NCI-H446 (cell line): Measurements from ENCODE around the gene RFC2.
"Not testable (repeated sequence)": the region's sequence is repeated elsewhere in the genome, so short reads cannot be mapped to it uniquely, and the experiment has no call there.

ENCODE experiments used
- DNase-seq, 2 experiments: peaks; one replicate each; lab custom pipeline; 2025; lab: John Stamatoyannopoulos, UW

Gene RFC2

DNA sequence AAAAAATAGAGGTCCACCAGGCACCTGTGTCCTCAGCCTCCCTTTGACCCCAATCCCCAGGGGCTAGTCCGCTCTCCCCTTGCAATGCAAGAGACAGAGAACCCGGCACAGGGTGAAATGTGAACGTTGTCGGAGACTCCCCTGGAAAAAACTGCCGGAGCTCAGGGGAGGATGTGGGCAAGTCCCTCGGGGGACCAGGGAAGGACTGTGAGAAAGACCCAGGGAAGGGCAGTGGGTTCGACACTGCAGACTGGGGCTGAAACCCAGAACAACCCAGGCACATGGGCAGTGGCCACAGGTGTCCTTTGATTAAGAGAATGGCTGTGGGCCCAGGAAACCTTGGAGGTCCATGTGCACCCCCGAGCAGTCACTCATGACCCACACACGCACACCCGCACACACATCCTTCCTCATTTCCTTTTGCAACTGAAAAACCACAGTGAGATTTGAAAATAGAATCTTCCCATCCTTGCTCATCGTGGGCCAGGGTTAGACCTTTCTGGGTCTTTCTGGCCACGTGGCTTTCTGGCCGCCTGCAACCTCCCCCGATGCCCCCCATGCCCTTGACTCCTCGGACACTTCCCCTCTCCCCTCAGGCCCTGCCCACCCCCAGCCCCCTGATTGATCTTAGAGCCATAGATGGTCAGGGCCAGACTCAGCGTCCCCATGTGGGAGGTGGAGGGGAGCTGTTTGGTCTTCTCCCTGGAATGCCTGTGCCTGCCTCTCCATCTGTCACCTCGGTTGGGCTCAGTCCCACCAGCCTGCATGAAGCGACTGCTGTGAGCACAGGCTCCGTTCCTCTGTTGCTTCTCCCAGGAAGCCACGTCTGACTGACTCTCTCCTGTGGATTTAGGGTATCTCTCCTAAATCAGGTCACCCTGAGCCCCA lies 36.5 kb downstream of the RFC2 start:
- DNase-seq, result no peak

DNA sequence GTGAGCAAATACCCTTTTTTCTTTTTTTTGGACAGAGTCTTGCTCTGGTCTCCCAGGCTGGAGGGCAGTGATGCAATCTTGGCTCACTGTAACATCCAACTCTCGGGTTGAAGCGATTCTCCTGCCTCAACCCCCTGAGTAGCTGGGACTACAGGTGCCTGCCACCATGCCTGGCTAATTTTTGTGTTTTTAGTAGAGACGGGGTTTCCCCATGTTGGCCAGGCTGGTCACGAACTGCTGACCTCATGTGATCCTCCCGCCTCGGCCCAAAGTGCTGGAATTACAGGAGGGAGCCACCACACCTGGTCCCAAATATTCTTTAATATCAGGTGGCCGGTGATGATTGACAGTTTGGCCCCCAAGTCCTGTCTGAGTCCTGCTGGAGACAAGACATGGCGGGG lies 37.8 kb downstream of the RFC2 start:
- no peak for DNase-seq

DNA sequence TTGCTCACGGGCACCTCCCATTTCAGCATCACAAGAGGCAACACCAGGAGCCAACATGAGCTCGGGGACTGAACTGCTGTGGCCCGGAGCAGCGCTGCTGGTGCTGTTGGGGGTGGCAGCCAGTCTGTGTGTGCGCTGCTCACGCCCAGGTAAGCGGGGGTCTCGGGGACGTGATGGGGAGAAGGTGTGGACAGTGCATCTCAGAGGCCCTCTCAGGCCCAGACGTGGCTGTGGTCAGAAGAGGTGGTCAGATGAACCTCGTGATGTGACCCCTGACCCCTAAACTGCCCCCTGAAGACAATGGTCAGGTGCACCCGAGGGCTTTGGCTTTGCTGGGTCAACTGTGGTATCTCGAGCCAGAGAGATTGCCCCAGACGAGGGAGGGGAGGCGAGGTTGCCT lies 38.3 kb downstream of the RFC2 start:
- no peak for DNase-seq

DNA sequence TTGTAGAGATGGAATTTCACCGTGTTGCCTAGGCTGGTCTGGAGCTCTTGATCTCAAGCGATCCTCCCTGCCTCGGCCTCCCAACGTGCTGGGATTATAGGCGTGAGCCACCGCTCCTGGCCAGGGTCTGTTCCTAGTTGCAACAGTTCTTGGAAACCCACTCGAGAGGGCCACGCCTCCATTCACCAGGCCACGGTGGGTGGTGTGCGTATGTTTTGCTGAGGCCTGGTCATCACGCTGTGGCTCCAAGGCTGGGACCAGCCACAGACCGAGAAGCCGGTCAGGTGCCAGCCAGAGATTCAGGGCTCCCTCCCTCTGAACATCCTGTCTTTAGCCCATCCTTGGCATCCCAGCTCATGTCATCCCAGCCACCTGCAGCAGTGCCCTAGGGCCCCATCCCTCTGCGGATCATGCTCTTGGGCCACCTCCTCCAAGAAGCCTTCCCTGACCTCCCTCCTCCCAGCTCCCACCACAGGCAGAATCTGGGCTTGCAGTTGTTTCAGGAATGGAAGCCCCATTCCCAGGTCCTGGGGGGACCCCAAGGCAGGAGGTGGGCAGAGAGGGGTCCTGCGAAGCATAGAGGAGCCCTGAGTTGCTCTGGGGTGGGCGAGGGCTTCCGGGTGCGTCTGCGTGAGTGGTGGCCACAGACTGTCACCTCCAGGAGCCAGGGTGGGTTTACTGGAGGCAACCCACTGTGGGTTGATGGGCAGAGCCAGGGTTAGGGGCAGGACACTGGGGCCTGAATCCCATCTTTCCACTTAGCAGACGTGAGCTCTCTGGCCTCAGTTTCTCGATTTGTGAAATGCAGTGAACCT lies 39.2 kb downstream of the RFC2 start:
- DNase-seq, result no peak

DNA sequence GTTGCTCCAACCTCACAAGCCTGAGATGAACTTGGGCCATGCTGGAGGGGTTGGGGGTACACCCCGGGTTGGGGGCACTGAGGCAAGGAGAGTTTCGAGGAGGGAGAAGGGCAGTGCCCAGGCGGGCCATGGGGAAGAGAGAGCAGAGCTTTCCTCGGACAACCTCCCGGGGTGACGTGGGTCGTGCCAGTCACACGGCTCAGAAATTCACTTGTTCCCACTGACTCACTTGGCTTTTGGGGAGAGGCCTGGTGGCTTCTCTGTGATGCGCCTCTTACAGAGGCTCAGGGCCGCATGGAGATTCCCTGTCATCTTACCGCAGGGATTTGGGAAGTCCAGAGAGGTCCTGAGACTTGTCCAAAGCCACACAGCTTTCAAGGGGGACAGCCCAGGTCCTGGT lies 41.5 kb downstream of the RFC2 start:
- no peak for DNase-seq

DNA sequence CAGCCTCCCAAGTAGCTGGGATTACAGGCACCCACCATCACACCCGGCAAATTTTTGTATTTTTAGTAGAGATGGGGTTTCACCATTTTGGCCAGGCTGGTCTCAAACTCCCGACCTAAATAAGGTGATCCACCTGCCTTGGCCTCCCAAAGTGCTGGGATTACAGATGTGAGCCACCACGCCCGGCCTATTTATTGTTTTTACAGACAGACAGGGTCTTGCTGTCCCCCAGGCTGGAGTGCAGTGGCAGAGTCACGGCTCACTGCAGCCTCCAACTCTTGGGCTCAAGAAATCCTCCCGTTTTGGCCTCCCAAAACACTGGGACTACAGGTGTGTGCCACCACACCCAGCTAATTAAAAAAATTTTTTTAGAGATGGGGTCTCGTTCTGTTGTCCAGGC lies 46.0 kb downstream of the RFC2 start:
- DNase-seq, result not testable (repeated sequence)

DNA sequence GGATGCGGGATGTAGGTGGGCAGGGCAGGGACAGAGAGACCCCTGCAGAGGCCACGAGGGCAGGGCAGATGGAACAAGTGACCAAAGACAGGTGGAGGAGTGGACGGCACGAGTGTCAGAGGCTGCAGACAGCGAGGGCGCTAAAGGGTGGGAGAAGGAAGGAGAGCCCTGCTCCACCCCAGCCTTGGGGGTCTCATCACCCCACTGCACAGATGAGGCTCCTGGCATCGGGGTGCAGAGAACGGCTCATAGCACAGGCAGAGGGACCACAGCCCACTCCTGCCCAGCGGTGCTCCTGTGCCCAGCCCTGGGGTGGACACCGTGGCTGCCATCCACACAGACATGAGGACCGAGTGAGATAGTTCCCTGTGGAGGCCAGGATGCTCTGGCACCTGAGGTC lies 46.6 kb downstream of the RFC2 start:
- DNase-seq, result no peak

DNA sequence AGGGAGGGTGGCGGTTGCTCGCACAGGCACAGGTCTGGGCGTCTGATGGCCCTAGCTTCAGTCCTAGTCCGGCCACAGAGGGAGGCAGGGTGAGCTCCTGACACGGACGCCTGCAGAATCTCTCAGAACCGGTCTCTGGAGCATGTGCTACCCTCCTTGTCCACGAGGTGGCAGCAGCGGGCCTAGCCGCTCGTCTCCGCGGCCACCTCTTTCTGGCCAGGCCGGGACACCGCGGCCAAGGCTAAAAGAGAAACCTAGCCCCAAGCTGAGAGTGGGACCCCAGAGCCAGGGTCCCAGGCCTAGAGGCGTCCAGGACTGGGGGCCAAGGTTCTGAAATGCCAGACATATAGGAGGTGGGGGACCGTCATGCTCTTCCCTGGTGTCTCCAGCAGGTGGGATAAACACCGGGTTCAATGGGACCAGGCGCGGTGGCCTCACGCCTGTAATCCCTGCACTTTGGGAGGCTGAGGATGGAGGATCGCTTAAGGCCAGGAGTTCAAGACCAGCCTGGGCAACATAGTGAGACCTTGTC lies 47.5 kb downstream of the RFC2 start:
- DNase-seq, result peak in 1 of 2 experiments; percentile 37

DNA sequence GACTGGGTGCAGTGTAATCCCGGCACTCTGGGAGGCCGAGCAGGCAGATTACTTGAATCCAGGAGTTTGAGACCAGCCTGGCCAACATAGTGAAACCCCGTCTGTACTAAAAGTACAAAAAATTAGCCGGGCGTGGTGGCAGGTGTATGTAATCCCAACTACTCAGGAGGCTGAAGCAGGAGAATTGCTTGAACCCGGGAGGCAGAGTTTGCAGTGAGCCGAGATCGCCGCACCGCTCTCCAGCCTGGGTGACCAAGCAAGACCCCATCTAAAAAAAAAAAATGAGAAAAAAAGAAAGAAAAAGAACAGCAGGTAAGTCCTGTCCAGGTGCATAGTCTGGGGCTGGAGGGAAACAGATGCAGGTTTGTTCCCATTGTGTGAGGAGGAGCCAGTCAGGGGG lies 48.1 kb downstream of the RFC2 start:
- DNase-seq, result not testable (repeated sequence)

DNA sequence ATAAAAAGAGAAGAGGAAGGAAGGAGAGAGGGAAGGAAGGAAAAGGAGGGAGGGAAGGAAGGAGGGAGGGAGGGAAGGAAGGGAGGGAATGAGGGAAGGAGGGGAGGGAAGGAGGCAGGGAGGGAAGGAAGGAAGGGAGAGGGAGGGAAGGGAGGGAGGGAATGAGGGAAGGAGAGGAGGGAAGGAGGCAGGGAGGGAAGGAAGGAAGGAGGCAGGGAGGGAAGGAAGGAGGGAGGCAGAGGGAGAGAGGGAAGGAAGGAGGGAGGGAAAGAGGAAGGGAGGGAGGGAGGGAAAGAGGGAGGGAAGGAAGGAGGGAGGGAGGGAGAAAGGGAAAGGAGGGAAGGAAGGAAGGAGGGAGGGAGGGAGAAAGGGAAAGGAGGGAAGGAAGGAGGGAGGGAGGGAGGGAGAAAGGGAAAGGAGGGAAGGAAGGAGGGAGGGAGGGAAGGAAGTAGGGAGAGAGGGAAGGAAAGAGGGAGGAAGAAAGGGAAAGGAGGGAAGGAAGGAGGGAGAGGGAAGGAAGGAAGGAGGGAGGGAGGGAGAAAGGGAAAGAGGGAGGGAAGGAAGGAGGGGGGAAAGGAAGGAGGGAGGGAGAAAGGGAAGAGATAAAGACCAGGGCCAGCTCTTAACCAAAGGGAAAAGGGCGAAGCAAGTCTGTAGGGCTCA lies 50.1 kb downstream of the RFC2 start:
- DNase-seq, result no peak

DNA sequence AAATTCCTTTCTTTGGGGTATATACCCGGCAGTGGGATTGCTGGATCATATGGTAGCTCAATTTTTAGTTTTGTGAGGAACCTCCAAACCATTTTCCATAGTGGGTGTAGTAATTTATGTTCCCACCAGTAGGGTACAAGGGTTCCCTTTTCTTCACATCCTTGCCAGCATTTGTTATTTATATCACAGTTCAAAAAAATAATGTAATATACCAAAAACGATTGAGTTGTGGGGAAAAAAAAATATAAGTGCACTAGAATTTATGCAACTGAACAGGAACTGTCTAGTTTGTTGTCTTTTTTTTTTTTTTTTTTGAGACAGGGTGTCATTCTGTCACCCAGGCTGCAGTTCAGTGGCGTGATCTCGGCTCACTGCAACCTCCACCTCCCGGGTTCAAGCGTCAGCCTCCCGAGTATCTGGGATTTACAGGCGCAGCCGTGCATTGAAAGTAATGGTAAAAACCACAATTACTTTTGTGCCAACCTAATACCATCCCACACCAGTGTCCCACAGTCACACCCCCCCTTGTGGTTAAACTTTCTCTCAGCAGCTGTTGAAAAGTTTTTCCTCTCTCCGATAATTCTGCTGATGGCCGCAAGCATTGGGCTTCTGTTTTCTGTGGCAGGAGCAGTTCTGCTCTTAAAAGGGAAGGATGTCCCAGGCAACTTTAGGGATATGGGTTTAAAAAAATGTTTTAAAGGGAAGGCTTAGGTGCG lies 51.2 kb downstream of the RFC2 start:
- no peak for DNase-seq

DNA sequence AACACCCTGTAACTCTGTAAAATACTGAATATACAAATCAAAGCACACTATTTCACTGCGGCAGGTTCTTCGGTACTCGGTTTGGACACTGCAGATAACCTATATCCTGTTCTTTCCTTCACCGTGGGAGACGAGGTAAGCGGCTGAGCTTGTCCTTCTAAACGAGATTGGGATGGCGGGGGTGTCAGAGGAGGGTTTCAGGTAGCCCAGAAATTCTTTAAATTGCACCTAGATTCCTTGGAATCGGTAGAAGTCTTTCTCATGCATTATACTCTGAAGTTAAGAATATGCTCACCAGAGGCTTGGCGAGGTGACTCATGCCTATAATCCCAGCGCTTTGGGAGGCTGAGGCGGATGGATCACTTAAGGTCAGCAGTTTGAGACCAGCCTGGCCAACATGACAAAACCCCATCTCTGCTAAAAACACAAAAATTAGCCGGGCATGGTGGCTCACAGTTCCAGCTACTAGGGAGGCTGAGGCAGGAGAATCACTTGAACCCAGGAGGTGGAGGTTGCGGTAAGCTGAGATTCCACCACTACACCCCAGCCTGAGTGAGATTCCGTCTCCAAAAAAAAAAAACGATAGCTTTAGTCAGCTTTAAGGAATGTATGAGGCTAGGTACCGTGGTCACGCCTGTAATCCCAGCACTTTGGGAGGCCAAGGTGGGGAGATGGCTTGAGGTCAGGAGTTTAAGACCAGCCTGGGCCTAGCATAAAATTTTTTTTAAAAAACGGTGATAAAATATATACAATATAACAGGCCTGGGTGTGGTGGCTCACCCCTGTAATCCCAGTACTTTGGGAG lies 54.4 kb downstream of the RFC2 start:
- DNase-seq, result no peak

DNA sequence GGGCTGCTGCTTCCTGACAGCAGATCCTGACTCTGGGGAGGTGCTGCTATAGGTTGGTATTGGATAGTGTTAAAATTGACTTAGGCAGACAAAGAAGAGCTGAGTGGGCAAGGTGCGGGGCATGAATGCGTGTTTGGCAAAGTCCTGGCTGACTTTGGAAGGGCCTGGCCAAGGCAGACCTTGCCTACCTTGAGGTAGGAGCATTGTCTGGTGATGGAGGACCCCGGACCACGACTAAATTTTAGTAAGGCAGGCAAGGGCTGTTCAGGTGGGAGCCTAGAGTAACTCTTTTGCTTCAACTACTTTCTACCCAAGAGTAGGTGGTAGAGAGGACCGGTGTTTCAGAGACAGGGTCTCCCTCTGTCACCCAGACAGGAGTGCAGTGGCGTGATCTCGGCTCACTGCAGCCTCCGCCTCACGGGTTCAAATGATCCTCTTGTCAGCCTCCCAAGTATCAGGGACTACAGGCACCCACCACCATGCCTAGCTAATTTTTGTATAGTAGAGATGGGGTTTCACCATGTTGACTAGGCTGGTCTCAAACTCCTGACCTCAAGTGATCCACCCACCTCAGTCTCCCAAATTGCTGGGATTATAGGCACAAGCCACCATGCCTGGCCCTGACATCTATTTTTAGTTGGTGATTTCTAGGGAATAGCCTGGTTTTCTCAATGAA lies 56.6 kb downstream of the RFC2 start:
- DNase-seq, result no peak

DNA sequence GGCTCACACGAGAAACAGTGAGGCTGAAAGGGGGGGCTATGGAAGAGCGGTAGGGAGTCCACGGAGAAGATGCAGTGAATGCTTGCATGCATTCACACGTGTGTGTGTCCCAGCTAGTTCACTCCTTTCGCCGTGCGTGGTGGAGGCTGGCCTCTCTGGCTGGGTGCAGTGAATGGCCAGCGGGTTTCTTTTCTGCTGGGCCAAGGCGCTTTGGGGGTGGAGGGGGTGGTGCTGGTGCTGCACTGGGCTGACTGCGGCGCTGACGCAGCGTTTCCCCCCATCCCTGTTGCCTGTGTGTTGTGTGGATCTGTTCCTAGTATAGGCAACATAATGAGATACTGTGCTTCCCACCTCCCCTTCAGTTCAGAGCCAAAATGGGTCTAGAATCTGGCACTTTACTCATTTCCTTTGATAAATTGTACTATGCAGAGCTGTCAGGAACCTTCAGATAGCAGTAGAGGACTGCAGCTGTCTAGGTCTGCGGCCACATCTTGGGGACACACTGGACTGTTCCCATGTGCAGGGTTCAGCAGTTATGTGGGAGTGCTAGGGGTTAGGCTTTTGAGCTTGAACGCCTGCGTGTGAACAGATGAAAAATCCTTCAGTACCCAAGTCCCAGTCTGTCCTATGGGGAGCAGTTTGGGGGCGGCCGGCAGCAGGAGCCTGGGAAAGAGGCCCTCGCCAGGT lies 58.1 kb downstream of the RFC2 start:
- not testable (repeated sequence) for DNase-seq

DNA sequence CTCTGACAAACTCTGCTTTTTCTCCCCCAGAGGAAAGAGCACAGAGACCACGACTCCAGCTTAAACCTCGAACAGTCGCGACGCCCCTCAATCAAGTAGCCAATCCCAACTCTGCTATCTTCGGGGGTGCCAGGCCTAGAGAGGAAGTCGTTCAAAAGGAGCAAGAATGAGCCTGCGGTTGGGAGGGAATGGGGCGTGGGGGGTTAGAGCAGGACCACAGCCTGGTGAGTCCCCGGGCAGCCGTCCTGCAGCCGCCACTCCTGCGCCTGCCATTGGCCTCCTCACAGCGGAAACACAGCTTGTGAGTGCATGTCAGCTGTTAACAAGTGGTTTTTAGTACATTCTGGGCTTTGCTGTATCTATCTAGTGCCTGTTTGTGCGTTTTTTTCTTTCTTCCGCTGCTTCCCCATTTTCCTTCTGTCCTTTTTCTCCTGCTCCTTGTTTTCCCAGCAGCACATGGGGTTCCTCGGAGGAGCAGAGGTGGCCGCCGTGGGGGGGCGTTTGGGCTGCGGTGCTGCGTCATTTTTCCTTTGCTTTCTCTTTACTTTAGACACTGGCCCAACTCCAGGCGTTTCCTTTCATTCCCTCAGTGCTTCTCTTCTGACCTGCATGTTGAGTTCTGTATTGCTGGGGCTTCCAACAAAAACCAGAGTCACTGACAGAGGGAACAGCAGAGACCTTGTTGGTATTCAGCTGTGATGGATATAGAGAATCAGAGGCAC lies 58.9 kb downstream of the RFC2 start:
- not testable (repeated sequence) for DNase-seq

DNA sequence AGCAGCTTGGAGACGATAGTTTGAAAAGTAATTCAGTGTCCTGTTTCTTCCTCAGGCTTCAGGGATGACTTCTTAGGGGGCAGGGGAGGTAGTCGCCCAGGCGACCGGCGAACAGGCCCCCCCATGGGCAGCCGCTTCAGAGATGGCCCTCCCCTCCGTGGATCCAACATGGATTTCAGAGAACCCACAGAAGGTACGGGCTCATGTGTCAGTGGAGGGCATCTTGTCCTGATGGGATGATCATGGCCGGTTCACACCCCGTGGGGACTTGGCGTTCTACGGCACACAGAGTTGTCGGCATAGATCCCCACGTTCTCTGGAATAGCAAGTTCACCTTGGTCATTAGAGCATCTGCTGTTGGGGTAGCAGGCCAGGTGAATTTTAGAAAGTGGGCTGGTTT lies 59.5 kb downstream of the RFC2 start:
- DNase-seq, result no peak

DNA sequence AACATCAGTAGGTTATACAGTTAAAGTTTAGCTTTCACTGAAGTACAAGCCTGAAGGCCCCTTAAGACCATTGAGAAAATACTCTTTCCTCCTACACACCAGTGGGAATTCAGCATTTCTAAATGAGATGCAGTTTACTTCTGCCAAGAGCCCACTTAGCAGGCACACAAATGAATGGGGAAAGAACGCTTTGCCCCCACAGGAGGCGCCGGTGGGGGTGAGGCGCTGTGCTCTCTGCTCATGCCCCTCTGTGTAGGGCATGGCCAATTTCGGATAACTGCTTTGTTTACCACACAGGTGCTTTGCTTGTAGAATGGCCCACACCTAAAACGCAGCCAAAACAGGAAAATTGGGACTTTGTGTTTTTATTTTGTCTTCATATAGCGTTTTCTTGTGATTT lies 60.3 kb downstream of the RFC2 start:
- no peak for DNase-seq

DNA sequence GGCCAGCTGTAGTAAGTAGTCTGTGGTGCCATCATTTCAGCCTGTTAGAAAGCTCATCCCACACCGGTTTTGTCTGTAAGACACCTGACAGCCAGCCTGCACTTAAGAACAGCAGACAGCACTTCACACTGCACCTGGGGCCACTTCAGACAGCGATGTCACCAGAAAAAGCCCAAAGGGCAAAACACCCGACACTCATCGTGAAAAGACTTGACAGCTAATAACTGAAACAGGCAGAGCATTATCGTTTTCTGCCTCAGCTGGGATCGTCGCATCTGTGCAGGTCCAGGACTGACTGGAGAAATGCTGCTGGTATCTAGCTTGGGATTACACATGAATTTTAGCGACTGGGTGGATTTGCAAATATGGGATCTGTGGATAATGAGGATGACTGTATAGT lies 61.1 kb downstream of the RFC2 start:
- no peak for DNase-seq

DNA sequence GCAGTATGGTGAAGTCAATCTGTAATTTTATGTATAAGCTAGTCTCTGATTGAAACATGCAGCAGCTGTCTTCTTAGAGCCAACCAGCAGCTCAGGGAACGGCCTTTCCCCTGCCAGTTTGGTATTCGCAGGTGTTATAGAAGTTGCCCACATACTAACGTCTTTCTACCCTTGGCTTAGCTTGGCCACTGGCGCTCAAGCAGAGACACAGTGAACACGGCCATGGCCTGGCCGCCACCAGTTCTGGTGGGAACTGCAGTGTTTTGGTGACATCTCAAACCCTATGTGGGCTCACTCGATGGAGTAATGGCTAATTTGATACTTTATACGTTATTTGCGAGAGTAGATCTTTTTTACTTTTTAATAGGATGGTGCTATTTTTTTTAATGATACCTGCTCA lies 63.0 kb downstream of the RFC2 start:
- no peak for DNase-seq
